GM21529 (cell line): ENCODE results near the gene CFAP45.

Experiments
- ATAC-seq: cut with Tn5 transposase; IDR thresholded peaks from one replicate; pipeline ENCODE4 v1.9.1; 2021; ENCODE audit not compliant: unreplicated experiment

CFAP45 gene

GRCh38 chr1:159900086-159900680, at the start of gene CFAP45:
Gene CFAP45 (minus strand): TSS chr1:159900165. CDS start chr1:159900098, 67 bp downstream.
- no peak for ATAC-seq

DNA sequence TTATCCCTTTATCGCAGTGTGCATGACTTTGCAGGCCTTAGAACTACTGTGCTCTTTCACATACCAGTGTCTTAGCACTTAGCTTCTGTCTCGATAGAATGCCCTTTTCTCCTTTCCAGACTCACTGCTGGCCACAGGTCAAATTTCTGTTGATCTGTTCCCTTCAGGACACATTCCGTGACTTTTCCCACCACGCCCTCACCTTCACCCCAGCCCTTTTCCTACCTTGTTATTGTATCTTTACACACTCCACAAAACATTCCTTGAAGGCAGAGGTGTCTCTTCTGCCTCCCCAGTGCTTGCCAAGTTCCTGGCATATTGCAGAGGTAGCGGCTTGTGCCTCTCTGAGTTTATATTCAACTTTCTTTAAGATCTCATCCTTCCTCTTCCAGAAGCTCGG, 49.2 kb upstream of the CFAP45 start:
- ATAC-seq = no peak

- ATAC-seq = no peak
These were observed 48.0 kb upstream of the CFAP45 start for GRCh38 chr1:159947942-159948341.

DNA sequence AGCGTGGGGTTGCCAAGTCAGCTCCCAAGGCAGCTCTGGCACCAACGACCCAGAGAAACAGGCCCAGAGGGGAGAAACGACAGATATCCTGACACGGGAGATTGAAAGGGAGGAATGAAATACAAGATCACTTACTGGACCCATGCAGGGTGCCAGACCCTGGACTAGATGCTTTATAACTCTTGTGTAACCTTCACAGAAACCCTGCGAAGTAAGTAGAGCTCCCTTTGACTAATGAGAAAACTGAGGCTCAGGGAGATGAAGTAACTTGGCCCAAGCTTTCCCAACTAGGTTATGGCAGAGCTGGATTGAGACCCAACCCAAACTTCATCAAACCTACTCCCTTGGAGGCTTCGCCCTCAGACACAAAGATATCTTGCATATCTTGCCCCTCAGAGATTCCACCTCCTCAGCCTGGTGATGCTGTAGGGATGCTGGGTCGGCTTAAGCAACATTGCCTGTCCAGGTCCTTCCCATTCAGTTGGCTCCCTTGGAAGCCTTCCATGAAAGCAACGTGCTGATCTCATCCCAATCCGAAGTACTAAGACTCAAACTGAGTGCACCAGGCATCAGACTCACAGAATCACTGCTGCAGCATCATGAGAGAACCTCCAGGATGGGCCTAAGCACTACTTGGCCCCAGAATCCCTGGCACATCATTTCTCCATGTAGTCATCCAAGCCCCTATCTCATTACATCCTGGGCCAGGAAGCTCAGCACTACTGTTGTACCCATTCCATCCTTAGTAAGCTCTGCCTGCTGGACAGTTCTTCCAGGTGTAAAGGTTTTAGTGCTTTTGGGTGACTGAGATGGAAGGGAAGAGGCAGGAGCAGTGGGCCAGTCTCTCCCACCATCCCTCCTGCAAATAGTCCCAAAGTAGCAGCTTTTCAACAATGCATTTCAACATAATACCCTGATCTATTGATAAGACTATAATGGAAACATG, 46.5 kb upstream of the CFAP45 start:
- ATAC-seq = no peak

GRCh38 chr1:159945483-159946241, 45.7 kb upstream of the CFAP45 start, which contains the start of gene IGSF9:
Gene IGSF9 (minus strand): TSS chr1:159945613. CDS start chr1:159943454, 2,159 bp downstream.
- ATAC-seq = peak; percentile 59

- ATAC-seq = no peak
These were observed 44.9 kb upstream of the CFAP45 start for GRCh38 chr1:159944623-159945455.

DNA sequence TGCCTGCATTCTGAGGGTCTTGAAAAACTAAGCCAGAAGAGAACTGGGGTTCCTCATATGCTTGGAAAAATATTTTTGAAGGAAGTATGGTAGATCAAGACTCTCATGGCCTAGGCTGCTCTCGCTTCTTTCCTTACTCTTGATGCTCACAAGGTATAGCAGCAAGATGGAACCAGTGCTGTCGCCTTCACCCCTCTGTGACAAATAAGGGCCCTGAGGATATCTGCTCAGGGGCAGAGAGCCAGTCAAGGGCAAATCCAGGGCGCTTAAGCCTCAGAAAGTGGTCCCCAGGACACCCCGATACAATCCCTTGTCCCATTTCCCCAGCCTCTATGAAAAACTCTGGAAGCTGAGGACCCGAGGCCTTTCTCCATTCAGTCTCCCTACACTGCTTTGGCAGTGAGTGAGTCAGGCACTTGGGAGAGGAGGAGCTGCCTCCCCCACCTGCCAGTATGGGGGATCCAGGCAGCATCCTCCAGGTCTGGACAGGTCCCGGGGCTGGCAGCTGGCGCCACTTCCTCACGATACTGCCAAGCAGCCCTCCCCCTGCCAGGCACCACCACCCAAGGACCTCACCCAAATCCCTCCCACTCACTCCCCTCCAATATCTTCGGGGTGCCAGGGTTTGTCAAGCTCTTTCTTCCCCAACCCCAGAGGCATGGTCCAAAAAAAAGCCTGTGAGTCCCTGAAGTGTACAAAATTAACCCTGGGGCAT, 44.1 kb upstream of the CFAP45 start:
- no peak for ATAC-seq

- no peak for ATAC-seq
These were observed 43.3 kb upstream of the CFAP45 start for GRCh38 chr1:159943278-159943640.

- no peak for ATAC-seq
These were observed 42.8 kb upstream of the CFAP45 start for GRCh38 chr1:159942632-159943277.

DNA sequence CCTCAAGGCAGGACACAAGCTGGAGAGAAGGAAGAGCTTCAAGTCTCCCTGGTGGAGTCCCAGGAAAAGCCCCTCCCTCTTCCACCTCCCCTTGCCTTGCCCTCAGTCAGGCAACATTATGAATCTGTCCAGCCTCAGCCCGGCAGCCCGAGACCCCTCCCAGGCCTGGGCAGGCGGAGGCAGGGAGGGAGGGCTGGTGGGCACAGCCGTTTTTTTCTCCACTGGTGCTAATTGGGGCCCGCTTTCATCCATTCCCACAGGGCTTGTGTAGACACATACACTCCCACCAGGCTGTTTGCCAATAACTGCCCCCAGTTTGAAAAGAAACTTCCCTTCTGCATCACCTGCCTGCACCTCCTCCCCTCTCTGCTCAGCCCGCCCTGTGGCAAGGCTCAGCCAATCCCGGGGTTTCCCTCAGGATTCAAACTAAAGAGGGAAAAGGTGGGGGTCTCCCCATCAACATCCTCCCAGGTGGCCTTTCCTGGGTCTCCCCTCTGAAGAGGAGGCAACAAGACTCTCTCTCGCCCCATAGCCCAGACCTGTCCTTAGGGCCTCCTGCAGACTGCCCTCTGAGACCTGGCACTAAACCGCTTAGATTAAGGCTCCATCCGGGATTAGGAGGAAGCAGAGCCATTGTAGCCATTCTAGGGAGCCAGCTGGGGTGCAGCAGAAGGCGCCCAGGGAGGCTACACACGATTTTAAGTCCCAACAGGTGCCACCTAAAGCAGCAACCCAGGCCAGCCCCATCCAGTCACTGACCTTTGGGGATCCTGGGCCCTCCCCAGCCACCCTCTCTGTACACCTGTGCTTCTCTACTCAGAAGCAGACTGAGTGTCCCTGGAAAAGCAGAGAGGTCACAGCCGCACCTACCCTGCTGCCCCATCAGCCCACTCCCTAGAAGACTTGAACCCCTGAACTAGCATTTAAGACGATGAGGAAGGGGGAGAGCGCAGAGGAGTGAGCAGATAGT, 41.9 kb upstream of the CFAP45 start:
- no peak for ATAC-seq

DNA sequence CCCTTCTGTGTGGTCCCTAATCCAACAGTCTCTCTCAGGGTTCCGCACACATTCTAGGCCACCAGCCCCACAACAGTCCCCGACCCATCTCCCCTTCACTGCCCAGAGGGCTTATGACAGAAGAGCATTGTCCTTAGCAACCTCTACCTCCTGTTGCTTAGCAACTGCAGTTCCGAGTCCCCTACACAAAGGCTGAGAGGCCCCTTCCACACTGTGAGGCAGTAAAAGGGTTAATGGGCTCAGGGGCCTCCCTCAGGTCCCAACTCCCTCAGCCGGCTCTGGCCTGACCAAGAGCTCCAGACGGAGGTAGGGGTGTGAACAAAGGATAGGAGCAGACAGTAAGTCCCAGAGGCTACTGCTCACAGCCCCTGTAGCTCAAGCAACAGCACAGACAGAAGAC, 41.2 kb upstream of the CFAP45 start:
- ATAC-seq = no peak

GRCh38 chr1:159940006-159940620, 40.1 kb upstream of the CFAP45 start:
- ATAC-seq = no peak

GRCh38 chr1:159939678-159940002, 39.7 kb upstream of the CFAP45 start:
- ATAC-seq = no peak

DNA sequence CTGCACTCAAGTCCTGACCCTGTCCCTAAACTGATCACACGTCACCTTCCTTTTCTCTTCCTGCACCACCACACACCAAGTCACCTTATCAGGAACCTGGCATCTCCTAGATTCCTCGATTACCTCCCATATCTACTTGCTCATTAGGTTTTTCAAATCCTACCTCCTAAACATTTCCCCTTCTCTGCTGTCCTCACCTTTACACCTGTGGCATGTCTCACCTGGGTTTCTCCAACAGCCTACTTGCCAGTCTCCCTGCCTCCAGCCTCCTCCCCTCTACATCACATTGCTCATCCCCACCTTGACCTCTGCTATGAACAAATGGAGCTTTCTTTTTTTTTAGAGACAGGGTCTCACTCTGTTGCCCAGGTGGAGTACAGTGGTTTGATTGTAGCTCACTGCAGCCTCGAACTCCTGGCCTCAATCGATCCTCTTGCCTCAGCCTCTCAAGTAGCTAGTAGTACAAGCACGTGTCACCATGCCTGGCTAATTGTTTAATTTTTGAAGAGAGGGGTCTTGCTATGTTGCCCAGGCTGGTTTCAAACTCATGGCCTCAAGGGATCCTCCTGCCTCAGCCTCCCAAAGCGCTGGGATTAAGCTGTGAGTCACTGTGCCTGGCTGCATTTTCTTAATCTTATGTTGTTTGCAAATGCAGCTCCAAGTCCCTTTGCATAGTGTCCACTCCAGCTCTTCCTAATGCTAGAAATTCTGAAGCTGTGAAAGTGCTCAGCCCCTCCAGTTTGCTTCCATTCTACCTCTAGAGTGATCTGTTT, 39.1 kb upstream of the CFAP45 start:
- ATAC-seq = no peak

DNA sequence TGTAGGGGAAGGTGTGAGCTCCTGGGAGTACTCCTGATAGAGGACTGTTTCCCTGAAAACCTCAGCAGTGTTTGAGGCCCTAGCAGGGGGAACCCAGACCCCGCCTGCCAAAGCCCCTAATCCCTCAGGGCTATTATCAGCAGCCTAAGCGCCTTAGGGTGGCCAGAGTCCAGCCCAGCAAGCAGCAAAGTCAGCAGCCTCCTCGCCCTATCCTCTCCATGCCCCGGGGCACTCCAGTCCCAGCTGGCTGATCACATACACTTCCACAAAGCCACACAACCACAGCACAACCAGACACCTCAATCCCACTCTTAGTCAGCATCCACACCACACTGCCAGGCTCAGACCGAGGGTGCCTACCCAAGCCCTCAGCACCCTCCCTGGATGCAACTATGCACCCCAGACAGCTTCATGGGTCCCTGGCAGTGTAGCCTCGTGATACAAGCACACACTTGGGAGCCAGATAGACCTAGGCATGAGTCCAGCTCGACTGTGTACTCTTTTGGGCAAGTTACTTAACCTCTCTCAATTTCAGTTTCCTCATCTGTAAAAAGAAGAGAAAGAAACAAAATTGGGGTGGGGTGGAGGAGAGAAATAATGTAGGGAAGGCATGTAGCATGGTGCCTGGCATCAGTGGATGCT, 38.4 kb upstream of the CFAP45 start:
- ATAC-seq = no peak

DNA sequence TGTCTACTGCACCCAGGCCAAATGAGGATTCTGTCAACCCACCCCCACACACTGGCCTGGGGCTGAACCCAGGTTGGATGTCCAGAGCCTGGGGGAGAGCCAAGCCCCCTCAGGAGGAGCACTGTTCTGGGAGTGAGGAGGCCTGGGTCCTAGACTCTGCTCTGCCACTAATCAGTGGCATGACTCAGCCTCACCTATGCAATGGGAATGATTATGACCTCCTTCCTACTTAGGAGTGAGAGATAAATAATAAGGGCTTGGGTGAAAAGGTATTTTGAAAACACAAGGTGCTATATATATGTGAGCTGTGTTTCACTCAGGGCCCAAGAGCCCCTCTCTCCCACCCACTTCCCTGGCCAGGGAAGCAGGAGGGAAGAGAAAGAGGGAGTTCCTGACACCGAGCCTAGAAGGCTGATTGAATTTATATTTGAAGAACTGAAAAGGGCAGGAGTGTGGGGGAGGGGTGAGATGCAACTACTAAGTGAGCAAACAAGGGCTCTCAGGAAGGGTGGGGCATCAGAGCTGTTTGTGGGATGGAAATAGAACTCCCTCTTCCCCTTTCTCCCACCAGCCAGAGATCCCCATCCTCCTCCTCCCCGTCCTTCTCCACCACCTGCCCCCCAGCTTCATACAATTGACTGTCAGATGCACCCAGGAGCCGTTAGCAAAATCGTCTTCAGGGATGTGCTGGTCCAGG, 37.2 kb upstream of the CFAP45 start:
- ATAC-seq = no peak
